ENCODE measurements around the gene TBC1D7. TPM values are rescaled to one million over a fixed set of nuclear protein-coding genes. Genes with fewer than 3 reads are reported as not detected.

Gene TBC1D7
- total RNA-seq, 2 donors from 2014 or later = 9.9 to 11.9 TPM

DNA sequence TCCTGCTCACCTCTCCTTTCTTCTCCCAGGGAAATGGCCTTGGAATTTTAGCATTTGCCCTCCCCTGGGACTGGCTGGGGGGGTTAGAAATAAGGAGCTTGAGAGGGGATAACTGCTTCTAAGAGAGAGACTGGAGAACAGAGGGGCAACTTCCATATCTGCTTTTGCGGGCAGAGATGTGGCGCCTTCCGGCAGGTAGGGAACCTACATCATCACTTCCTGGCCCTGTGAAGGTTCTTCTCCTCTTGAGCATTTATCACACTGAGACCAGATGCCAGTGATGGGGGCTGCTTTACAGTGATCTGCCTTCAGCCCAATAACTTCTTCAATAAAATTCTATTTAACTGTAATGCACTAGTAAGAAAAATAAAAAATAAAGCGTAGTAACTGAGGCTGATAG lies 48.1 kb downstream of the TBC1D7 start:
- DNase-seq (ENCODE audit: low spot score) = no peak
- intact Hi-C loops (cut with DNase I) = no loop called here

DNA sequence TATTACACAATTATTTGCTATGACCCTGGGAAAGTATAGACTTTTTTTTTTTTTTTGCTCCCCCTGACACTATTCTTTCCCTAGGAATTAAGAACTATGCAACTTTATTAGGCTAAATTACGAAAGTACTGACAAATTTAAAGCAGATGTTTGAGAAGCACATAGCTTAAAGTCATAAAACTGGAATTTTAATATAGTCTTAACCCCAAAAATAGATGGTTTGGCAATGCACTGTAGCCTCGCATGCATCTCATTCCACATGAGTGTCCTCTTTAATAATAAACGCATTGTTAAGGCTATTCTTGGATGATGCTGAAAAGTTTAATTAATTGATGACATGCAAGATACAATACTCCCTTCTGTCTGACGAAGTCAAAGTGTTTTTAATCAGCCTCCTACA lies 49.3 kb downstream of the TBC1D7 start:
- intact Hi-C loops (cut with DNase I) = no loop called here
- no peak for DNase-seq (ENCODE audit: low spot score)

DNA sequence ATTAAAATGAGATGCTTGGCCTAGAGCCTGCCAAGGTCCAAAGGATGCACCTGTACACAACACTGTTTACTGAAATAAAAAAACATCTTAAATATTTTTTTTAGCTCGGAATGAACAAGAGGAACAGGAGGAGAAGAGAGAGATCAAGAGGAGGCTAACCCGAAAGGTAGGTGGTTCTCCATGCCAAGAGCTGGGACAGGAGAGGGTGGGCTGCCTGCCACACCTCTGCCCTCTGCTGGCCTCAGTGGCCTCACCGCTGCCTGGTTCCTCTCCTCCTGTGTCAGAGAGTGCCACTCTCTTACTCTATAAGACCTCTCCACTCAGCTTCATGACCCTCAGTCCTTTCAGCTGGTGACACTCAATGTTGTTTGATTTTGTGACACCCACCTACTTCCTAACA lies 50.2 kb downstream of the TBC1D7 start:
- DNase-seq (ENCODE audit: low spot score) = no peak
- intact Hi-C loops (cut with DNase I) = no loop called here

DNA sequence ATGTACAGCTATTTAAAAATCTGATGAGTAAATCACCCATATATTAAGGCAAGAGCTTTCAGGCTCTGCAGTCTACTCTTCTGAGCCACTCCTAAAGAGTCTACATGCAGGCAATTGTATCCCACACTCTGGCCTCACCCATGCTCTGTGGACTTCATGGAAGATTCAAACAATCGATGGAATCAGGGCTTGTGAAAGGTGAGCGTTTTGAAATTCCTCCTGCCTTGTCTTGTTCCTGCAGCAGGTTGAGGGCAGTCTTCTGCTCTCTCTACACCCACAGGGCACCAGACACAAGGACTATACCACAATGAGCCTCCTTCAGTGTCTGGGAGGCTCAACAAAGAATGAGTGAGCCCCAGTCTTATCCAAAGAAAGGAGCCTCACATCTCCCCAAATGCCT lies 51.1 kb downstream of the TBC1D7 start:
- DNase-seq (ENCODE audit: low spot score) = no peak
- intact Hi-C loops (cut with DNase I) = no loop called here

DNA sequence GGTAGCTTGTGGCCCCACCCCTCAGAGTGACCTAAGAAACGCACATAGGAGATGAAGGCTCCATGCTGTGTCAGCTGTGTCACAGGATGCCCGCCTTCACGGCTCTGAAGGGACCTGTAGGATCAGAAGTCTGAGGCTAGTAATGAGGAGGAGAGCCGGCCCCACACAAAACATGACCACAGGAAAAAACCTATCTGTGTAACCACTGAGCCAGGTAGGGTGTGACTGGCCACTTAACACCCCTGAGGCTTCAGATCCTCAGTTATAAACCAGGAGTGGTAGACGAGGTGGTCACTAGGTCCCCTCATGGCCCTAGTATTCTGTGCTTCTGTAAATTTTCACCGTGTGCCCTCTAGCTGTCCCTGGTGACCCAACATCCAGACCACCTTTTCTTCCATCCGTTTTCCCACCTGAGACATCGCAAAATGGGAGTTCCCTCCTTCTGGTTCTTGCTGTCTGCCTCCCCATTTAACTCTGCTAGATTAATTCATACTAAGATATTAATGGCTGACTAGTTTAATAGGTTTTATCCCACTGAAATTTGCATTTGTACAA lies 52.8 kb downstream of the TBC1D7 start:
- DNase-seq (ENCODE audit: low spot score) = no peak
- intact Hi-C loops (cut with DNase I) = no loop called here

DNA sequence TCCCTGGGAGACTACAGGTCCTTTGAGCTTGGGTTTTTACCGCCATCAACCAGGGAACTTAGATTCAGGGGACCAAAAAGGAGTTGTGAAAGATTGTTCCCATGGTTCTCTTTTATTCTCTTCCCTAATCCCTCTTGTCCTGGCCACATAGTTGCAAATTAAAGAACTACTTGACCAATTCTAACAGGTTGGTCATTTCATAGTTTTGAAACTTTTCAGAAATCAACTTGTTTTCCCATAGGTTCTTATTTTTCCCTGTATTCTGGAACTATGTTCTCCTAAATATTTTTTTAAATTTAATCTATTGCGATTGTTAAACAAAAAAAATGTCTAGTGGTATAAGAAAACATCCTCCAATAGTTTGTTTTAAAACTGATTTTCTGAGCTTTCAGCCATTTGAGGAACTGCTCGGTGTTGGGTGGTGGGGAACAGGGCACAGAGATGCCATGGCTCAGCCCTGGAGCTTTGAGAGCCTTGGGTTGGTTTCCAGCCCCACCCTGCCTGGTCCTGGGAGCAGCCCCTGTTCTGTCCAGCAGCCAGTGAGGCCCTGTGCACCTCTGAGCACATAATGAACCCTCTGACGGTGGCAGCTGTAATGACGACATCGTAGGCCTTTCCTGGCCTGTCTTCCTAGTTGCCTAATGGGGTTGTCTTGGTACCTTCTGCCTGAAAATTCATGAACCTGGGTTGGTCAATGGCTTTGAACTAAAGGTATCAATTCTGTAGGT lies 53.5 kb downstream of the TBC1D7 start:
- no peak for DNase-seq (ENCODE audit: low spot score)
- intact Hi-C loops (cut with DNase I) = no loop called here

DNA sequence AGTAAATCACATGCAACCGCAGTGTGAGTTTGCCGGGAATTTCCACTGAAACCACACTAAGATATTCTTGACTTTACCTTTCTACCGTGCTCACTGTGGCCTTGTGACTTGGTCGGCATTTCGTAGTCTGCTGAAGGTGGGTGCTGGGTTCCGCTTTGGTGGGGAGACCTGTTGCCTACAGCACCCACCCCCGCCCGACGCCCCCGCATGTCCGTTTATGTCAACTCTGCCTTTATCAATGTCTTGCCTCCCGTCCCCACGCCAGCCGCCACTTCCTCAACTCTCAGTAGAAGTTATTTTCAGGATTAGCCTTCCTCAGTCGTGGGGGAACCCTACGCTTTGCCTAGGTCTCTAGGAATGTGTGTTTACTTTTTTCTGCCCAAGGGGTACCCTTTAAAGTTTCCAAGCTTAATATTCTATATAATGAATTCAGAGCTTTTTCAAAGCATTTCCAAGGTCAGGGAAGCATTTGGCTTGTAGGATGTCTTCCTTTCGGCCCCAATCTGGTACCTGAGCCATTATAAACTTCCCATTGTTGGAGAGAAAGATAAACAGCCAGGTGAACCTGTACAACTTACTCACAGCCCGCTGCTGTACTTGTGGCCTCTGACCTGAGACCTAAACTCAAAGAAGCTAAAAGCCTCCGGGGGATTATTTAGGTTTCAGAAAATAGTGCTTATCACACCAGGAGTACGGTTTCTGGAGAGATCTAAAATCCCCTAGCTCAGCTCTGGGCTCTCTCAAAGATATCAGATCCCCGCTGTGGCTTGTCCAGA lies 54.2 kb downstream of the TBC1D7 start:
- DNase-seq (ENCODE audit: low spot score) = no peak
- intact Hi-C loops (cut with DNase I) = no loop called here

DNA sequence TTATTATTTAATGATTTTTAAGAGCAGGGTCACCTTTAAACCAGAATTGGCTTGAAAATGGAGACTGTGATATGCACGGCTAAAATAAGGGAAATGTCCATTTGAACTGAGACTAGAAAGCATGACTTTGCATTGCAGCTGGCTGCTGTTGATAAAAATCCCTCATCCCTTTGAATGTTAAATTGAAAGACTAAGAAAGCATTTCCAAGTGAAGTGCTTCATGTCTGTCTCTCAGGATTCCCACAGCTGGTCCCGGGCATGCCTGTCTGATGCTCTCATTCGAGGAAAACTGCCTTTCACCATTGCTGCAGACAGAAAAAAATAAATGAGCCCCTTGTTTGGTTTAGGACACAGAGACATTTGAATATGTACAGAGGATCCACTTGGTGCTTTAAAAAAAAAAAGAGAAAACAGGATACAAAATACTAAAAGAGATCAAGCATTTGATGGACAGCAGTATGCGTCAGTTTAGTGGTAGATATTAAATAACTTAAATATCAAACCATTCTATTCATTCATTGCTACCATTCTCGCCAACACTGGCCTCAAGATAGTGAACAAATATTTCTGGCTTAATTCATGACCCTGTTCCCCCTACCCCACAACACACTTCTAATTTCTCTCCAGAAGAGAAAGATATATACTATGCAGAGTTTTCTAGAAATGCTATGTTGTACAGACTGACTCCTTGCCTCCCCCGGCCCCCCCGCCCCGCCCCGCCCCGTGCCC lies 55.0 kb downstream of the TBC1D7 start:
- no peak for DNase-seq (ENCODE audit: low spot score)

DNA sequence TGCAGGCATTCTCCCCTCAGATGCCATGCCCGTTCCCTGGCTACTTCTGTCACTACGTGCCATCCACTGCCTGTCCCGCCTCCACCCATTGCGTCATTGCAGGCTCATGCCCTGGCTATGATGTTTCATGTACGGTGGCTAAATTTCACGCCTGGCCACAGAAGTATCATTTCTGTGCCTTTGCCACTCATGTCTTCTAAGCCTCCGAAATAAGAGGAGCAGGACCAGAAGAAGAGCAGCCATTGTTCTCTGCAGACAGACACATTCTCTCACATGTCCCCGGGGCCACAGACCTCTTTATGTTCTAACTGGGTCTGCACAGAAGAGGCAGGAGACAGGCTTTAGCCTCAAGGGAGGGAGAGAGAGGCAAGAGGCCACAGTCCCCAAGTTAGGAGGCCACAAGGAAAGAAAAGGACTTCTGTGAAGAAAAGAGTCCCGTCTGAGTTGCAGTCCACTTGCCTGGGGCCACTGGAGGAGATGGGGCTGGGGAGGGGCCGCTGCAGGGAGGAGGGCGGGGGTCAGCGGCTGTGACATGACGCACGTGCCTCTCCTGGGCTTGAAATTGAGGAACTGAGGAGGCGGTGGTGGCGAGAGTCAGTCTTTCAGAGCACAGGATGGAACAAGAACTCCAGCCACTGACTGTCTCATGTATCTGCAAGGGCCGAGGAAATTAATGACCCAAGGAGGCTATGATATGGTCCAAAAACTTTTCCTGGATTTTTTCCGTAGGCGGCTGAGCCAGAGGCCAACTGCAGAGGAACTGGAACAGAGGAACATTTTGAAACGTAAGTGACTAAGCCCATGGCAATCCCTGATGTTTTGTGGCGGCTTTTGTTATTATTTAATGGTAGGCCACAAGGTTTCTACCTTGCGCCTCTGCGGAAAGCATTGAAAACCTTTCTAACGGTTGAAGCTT lies 55.9 kb downstream of the TBC1D7 start:
- intact Hi-C loops (cut with DNase I) = no loop called here
- DNase-seq (ENCODE audit: low spot score) = peak; percentile 91

More for the DNA sequence above, 55.0 kb downstream of the TBC1D7 start:
- intact Hi-C loops (cut with DNase I) = no loop called here

DNA sequence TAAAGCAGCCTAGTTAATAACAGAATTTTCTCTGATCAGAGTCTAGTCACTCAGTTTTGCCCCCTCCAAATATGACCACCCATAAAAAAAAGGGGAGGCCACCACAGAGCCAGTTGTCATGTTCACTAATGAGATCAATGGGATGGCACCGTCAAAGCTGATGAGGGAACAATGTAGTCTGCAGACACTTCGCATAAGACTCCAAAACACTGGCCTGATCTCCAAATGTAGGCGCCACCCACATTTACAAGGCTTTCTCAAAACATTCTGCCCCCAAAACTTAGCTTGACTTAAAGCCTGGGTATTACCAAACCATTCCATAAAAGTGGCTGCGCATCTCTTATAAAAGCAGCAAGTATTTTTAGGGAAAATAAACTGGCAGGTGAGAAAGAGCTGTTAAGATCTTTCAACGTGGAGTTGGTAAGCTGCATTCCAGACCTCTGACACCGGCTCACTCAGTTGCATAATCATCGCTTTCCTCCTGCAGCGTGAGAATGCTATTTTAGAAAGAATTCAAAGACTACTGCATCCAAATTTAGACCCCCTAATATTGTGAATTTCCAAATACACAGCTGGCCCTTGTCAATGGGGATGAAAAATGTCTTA lies 59.3 kb downstream of the TBC1D7 start:
- intact Hi-C loops (cut with DNase I) = no loop called here
- DNase-seq (ENCODE audit: low spot score) = no peak

DNA sequence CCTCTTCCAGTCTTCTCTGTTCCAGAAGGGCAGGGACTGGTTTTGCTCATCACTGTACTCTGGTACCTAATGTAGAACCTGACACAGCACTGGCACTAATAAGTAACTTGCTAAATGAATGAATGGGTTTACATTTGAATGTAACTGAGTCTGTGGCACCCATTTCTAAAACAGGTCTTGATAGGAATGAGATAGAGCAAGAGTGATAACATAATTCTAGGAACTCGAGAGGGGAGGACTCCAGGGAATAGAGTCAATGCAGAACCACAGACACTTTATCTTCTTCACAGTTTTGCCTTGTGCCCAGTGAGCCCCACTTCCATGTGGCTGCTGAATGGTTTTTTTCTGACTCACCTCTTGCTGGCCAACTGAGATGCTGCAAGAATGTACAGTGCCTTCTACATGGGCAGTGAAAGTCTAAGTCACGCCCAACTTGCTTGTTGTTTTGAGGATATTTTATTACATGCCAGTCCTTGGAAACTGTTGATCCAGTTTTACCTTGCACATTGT lies 61.1 kb downstream of the TBC1D7 start:
- DNase-seq (ENCODE audit: low spot score) = no peak
- intact Hi-C loops (cut with DNase I) = no loop called here

DNA sequence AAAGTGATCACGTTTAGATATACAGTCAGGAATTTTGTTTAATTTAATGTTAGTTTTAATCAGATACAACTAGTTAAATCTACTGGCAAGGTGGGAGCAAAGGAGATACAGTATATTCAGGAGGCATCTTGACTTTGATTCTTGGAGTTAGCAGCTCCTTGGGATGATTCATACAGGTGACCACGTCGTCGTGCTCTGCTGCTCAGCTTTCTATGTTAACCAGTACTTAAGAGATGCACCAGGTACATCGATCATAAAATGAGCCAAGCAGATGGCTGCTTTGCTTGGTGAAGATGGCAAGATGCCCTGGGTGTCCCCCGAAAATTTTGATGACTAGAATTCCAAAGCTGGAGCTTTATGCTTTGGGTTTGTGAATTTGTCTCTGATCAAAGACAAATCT lies 64.7 kb downstream of the TBC1D7 start:
- intact Hi-C loops (cut with DNase I) = no loop called here
- no peak for DNase-seq (ENCODE audit: low spot score)

DNA sequence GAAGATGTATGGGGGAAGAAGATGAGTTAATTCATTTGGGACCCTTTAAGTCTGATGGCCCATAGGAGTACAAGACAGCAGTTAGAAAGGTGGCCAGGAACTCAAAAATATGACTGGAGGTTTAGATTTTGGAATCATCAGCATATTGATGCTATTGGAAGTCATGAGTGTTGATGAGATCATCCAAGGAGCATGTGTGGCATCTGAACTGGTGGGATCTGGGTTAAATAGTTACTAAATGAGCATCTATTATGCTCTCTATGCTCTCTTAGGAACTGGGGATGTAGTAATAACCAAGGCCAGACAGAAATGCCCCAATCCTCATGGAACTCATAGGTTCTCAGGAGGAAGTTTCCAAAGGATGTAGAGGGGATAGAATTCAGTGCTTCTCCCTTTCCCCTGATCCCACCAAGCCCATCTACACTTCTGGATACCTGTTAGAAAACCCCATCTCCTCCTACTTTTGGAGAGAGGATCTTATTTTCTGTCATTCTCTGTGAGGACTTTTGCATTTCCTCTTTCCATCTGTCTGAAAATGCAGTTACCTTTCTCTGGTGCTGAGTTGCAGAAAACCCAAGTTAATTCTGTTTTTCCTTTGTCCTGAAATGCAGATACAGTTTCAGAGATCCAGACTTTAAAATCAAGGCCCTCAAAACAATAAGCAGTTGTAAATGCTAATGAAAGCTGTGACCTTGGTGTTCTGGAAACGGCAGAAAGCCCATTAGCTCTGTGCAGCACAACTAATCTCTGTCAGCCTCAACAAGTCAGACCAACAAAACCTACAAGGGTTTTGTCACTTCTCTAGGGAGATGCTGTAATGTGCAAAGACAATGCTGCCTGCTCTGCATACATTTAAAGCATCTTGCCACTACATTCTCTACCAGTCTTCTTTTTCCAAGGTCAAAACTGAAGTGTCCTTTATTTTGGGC lies 65.8 kb downstream of the TBC1D7 start:
- DNase-seq (ENCODE audit: low spot score) = no peak
- intact Hi-C loops (cut with DNase I) = no loop called here

DNA sequence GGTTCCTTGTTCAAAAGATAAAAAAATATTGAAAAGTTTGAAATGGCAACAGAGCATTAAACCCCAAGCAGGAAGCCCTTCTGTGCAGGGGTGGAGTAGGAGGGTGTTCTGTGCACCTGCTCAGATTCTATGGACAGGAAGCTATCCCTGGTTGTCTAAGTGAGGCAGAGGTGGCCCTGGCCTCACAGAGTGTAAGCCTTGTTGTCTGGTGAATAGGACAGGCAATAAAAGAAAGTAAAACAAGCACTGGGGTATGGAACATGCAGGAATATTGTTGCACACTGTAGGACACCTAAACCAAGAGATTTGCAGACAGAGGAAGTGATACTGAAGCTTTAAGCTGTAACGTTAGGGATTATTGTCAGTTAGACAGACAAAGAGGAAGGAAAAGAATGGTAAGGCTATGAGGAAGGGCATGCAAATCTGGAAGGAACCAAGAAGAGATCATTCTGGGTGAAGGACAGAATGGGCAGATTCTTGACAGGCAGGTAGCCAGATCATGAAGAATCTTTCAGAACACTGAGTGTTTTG lies 66.8 kb downstream of the TBC1D7 start:
- DNase-seq (ENCODE audit: low spot score) = no peak
- intact Hi-C loops (cut with DNase I) = no loop called here

DNA sequence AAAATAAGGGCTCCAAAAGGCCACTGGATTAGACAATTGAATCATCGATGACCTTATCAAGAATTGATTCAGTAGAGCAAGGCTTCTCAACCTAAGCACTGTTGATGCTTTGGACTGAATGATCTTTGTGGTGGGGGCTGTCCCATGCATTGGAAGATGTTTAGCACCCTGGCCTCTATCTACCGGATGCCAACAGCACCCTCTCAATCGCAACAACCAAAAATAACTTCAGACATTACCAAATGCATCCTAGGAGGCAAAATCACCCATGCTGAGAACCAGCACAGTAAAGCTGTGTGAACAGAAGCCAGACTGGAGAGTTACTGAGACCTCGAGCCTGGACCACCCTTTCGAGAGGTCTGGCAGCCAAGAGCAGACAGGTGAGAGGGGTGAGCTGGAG lies 67.5 kb downstream of the TBC1D7 start:
- no peak for DNase-seq (ENCODE audit: low spot score)
- intact Hi-C loops (cut with DNase I) = no loop called here

DNA sequence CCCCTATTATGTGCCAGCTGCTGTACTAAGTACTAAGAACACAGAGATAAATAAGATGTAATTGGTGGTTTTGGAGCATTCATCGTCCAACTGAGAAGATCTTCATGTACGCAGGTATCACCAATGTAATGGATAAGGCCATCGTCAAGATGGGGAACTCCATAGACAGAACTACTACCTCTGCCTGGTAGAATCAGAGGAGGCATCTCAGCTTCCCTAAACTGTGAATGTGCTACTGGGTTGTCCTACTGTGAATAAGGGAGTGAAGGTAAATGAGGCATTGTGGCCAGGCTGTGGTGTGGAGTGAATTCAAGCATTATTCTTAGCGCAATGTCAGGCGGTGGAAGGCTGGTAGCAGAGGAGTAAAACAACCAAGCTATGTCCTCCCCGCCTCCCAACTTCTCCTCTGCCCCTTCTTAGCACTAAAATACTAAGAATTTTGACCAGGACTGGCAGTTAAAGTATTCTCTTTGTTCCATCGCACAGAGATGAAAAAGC lies 68.2 kb downstream of the TBC1D7 start:
- DNase-seq (ENCODE audit: low spot score) = no peak
- intact Hi-C loops (cut with DNase I) = no loop called here

DNA sequence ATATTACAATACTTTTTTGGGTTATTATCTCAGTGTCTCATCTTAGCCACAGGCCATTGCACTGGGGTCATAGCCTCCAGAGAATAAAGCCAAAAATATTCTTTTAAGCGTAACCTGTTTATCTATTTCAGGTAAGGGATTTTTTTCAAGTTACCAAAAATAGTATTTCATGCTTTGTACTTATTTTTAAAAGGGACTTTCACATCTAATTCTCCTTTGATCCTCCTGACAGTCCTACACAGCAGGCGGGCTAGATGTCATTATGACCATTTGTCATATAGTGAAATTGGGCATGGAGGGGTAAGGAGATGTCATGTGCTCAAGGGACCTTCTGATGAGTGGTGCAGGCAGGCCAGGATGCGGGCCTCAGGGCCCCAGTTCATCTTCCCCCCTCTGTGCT lies 68.9 kb downstream of the TBC1D7 start:
- DNase-seq (ENCODE audit: low spot score) = no peak
- intact Hi-C loops (cut with DNase I) = no loop called here

Data from posterior vena cava (tissue), 2 donors.